ENCODE data around the gene CCL27.
A peak's percentile ranks its signal among the peaks of the same experiment; 100 is the strongest.

The CCL27 gene

DNA sequence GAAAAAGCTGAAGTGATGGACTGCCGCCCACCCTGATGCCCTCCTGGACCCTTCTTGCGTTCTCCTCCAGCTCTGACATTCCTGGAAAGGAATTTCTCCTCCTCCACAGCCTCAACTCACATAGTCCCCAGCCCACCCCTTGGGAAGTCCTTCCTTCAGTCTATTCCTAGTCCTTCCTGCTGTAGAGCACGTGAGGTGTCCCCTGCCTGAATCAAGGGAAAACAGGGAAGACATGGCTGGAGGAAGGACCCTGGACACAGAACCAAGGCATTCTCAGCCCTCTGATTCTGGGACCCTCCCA is 37.3 kb downstream of the CCL27 start:
- no peak for DNase-seq (ENCODE audit: low read depth)

DNA sequence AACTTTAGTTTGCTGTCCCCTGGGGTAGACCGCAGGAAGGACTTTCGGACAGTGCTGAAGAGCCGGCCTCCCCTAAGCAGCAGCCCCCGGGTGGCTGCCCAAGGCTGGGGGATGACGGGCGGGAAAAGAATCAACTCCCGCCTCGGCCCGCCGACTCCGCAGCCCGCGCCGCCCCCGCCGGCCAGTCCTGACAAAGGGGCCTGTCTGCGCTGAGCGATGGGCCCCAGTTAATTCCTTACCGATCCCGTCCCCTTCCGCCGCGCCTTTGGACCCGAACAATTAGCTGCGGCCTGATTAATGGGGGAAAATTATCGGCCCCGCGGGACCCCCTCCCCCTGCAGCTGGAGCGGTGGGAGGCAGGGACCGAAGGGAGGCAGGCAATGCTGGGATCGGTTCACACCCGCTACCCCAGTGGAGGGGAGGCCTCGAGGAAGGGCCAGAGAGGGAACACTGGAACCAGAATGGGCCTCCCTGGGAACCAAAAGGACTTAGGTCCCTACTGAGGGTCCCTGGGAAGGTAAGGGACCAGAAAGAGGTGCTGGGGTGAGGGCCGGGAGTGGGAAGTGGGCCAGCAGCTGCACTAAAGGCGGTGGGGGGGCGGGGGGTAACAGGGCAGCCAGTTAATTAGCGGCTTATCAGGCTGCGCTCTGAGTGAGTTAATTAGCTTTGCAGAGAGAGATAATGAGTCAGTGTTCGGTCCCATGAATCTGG is 37.8 kb downstream of the CCL27 start:
- no peak for DNase-seq (ENCODE audit: low read depth)

- DNase-seq (ENCODE audit: low read depth), result no peak
Observed at GRCh38 chr9:34623374-34624235, 38.9 kb downstream of the CCL27 start.

GRCh38 chr9:34620061-34620994 is 42.1 kb downstream of the CCL27 start, which contains the start of gene DCTN3:
Gene DCTN3 (minus strand): TSS chr9:34620495. CDS start chr9:34620464, 31 bp downstream.
- peak; percentile 87 for DNase-seq (ENCODE audit: low read depth)

DNA sequence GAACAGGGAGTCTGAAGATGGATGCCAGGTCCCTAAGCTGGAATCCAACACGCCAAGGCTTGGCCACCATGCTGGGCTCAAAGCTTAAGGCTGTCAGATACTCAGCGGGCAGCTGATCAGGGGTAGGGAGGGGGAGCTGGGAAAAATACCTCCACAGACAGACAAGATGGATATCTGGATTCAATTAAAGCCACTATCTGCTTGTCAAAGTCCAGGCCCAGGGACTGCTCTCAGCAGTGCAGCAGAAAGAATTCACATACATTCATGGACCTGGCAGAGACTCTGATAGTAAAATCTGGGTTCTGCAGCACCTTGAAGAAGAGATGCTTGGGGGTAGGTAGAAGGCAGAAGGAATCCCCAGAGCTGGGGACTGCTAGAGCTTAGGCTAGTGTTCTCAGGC is 47.3 kb downstream of the CCL27 start:
- no peak for DNase-seq (ENCODE audit: low read depth)

DNA sequence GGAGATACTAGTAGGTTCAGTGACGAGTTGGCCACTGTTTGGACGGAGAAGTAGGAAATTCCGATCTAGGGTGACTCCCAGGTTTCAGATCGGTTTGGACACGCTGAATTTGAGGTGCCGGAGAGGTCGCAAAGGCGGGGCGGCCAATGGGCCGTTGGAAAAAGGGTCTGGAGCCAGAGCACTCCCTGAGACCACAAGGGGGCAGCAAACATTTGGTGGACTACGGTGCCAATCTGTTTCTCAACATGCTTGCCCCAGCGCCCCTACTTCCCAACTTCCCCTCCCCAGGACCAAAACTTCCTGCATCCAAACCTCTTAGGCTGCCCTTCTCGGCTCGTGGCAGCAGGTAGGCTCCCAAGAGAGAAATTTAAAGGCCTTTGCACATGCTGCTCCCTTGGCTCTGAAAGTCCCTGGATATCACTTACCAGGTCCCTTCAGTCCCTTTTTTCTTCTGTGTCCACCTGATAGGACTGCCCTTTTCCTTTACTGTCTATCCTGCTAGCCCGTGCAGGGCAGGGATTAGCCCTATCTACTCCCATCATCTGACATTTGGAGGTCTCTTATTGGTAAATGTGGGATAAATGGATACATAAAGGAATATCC is 49.6 kb downstream of the CCL27 start:
- DNase-seq (ENCODE audit: low read depth), result peak; percentile 63

Measured in activated T-cell treated with anti-CD3 and anti-CD28 coated beads for 24 hours (primary cell).